ENCODE data around the gene GJA4.
"Not testable (repeated sequence)": the region's sequence is repeated elsewhere in the genome, so short reads cannot be mapped to it uniquely, and the experiment has no call there.

GJA4 gene

GRCh38 chr1:34770891-34771504 is 21.8 kb upstream of the GJA4 start:
- no peak for DNase-seq (ENCODE audit: low read depth)

GRCh38 chr1:34771573-34772371 is 21.0 kb upstream of the GJA4 start:
- no peak for DNase-seq (ENCODE audit: low read depth)

- not testable (repeated sequence) for DNase-seq (ENCODE audit: low read depth)
Measured at GRCh38 chr1:34773114-34773513, 19.7 kb upstream of the GJA4 start.

- no peak for DNase-seq (ENCODE audit: low read depth)
Measured at GRCh38 chr1:34774957-34775356, 17.8 kb upstream of the GJA4 start.

GRCh38 chr1:34776911-34777310 is 15.9 kb upstream of the GJA4 start:
- no peak for DNase-seq (ENCODE audit: low read depth)

- no peak for DNase-seq (ENCODE audit: low read depth)
Measured at GRCh38 chr1:34777519-34778321, 15.1 kb upstream of the GJA4 start.

GRCh38 chr1:34778381-34778780 is 14.4 kb upstream of the GJA4 start:
- no peak for DNase-seq (ENCODE audit: low read depth)

- no peak for DNase-seq (ENCODE audit: low read depth)
Measured at GRCh38 chr1:34779005-34779404, 13.8 kb upstream of the GJA4 start.

GRCh38 chr1:34779526-34779925 is 13.3 kb upstream of the GJA4 start:
- no peak for DNase-seq (ENCODE audit: low read depth)

GRCh38 chr1:34779962-34780361 is 12.8 kb upstream of the GJA4 start:
- DNase-seq (ENCODE audit: low read depth): no peak

- no peak for DNase-seq (ENCODE audit: low read depth)
Measured at GRCh38 chr1:34780528-34780927, 12.3 kb upstream of the GJA4 start.

- no peak for DNase-seq (ENCODE audit: low read depth)
Measured at GRCh38 chr1:34781071-34781843, 11.5 kb upstream of the GJA4 start, which contains the start of gene GJB3. Gene GJB3 (plus strand): TSS chr1:34781214. CDS start chr1:34784763, 3,549 bp downstream.

GRCh38 chr1:34781844-34782391 is 10.9 kb upstream of the GJA4 start:
- DNase-seq (ENCODE audit: low read depth): no peak

GRCh38 chr1:34784751-34785221 is 8.0 kb upstream of the GJA4 start:
- no peak for DNase-seq (ENCODE audit: low read depth)

- DNase-seq (ENCODE audit: low read depth): no peak
Measured at GRCh38 chr1:34785231-34785874, 7.4 kb upstream of the GJA4 start.

GRCh38 chr1:34785875-34786470 is 6.8 kb upstream of the GJA4 start:
- no peak for DNase-seq (ENCODE audit: low read depth)

GRCh38 chr1:34786521-34787325 is 6.1 kb upstream of the GJA4 start:
- DNase-seq (ENCODE audit: low read depth): peak; percentile 20

- no peak for DNase-seq (ENCODE audit: low read depth)
Measured at GRCh38 chr1:34787461-34788420, 5.1 kb upstream of the GJA4 start.

- no peak for DNase-seq (ENCODE audit: low read depth)
Measured at GRCh38 chr1:34790985-34791384, 1.8 kb upstream of the GJA4 start.
